Effector CD4-positive, alpha-beta T cell (primary cell): ENCODE data around the gene VPS13C.

Experiments
- DNase-seq: peaks from one replicate; pipeline ENCODE4 v3.0.0-alpha.2; 2020

Gene VPS13C

GRCh38 chr15:61936528-61937195, 123.6 kb downstream of the VPS13C start:
- no peak for DNase-seq

DNA sequence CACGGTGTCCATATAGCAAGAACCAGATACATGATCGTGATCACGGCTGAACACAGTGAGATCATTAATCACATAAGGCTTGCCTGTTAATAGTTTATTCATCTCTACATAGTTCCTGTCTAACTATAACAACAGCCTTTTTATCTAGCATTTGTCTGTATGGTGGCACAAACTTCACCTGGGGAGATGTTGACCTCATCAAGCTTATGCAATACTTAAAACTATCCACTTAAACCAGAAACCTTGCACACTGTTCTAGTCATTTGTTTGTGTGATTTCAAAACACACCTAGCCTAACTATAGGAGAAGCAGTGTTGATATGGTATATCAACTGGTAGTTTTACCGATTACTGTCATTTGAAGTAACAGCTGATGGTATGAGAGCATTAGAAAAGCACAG, 124.8 kb downstream of the VPS13C start:
- no peak for DNase-seq

GRCh38 chr15:61929452-61929851, 130.8 kb downstream of the VPS13C start:
- no peak for DNase-seq

GRCh38 chr15:61923173-61923572, 137.1 kb downstream of the VPS13C start:
- no peak for DNase-seq

DNA sequence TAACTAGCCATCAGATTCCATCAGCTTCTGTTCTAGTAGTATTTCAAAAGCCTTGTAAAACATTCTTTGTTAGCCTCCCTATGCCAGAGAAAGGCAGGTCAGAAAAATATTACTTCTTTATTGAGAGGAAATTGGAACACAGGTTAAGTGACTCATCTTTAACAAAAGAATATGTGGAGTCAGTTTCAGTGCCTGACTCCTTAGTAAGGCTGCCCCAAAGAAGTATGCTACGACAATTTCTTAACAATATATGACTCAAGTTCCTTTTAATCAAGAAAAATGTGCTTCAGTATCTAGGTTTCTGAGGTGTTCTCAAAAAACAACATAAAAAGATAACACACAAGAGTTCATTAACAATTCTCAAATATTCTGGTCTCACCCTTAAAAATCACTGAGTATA, 139.2 kb downstream of the VPS13C start:
- no peak for DNase-seq

GRCh38 chr15:61917457-61917856, 142.8 kb downstream of the VPS13C start:
- DNase-seq = no peak

GRCh38 chr15:61916104-61916503, 144.1 kb downstream of the VPS13C start:
- no peak for DNase-seq

DNA sequence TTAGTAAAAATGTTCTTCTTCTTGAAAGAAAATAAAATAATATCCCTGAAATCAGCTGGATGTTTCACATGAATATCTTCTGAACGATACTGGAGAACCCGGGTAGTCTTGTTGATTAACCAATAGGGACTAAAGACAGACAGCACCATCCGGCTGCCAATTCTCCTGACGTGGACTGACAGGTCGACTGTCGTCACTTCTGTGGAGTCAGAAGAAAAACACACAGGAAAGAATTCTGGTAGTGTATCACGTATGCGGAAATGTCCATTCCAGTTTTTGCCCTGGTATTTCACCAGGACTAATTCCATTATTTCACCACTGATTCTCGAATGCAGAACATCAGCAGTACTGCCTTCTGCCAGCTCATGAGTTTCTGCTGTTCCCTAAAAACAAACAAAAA, 144.6 kb downstream of the VPS13C start:
- no peak for DNase-seq

- no peak for DNase-seq
Measured at GRCh38 chr15:61910839-61911369, 149.3 kb downstream of the VPS13C start.

DNA sequence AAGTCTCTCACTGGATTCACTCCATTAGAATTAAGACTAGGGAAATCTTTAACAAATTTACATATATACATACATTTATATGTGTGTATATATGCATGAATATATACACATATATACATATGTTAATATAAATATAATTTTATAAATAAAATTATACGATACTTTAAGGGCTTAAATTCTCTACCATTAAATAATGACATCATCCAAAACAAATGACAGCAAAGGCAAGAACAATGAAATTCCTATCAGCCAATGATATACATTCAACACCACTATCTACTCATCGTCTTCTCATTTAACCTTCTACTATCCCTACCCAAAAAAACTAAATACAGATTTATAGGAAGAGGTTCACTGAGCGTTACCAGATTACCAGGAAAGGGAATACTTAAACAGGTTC, 152.0 kb downstream of the VPS13C start:
- no peak for DNase-seq

DNA sequence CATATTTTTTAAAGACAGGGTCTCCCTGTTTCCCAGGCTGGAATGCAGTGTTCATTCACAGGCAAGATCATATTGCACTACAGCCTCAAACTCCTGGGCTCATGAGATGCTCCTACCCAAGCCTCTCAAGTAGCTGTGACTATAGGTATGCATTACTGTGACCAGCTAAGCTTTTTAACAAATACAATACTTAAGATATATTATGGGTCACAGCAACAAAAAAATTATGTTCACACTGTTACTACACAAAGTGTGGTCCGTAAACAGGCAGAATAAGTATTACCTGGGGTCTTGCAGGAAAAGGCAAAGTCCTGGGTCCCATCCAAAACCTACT, 152.5 kb downstream of the VPS13C start:
- DNase-seq = no peak

DNA sequence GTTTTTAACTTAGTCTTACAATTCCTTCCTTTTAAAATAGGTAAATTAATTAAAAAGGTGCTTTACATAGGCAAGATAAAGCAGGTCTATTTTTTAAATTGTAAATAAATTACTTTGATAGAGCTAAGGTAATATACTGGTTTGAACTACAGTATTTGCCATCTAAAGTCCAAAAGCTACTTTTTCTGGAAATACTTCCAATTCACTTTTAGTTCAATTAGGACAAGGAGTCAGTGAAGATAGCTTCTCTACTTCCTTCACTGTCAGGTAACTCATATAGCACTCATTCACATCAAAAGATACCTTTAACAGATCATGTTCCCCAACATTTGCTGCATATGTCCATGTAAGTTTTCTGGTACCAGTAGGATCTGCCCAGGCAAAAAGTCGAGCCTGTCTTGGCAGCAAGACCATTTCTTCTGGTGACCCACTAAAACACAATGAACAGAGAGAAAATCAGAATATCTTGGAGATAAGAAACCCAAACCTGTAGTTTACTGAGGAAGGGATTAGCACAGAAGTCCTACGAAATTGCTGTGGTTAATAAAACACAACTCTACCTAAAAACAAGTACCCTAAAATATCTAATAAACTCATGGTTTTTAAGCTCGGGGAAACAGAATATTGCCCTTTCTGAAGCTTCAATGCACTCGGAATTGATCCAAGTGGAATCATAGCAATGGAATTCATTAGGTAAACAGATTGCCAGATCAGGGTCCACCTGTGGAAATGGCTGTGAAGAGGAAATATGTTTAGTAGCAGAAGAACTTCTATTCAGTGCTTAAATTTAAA, 153.1 kb downstream of the VPS13C start:
- DNase-seq = no peak

DNA sequence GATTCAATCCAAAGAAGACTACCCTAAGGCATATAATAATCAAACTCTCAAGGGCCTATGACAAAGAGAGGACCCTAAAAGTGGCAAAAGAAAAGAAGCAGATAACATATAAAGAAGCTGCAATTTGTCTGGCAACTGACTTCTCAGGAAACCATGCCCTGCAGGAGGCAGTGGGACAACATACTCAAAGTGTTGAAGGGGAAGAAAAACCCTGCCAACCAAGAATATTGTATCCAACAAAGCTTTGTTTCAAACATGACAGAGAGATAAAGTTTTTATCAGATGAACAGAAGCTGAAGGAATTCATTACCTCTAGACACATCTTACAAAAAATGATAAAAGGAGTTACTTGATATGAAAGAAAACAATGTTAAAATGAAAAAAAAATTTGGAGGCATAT, 167.1 kb downstream of the VPS13C start:
- DNase-seq = no peak

DNA sequence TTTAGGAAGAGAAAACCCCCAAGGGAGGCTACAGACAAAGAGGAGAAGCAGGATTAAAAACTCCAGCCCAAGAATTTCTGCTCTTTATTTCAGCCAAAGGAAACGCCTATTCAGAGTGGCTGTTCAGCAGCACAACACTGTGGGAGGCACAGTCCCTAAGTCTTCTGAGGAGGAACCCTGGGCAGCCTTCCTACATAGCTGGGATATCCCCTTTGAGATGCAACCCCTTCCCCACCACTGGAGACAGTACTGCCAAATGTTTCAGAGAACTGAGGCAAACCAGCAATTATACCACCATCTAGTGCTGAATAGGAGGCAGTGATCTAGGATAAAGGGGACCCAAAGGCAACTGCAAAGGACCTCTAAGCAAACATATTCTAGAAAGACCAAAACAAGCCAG, 168.1 kb downstream of the VPS13C start:
- DNase-seq = no peak

- no peak for DNase-seq
Measured at GRCh38 chr15:61890106-61890505, 170.1 kb downstream of the VPS13C start.

DNA sequence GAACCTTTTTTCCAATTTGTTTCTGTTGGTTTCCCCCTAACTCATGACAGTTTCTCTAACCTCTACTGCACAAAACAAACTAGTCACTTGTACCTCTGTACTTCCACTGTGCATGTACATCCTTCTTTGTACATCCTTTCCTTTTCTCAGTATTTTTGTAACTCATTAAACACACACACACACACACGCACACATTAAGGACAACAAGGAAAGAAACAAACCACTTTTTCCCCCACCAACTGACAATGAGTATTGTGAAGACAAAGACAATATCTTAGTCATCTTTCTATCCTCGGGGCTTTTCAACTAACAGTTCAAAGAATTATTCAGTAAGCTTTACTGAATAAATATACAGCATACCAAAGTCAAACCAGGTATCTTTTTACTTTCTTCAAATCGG, 170.5 kb downstream of the VPS13C start:
- DNase-seq = no peak

GRCh38 chr15:61888074-61888780, 172.0 kb downstream of the VPS13C start:
- no peak for DNase-seq

DNA sequence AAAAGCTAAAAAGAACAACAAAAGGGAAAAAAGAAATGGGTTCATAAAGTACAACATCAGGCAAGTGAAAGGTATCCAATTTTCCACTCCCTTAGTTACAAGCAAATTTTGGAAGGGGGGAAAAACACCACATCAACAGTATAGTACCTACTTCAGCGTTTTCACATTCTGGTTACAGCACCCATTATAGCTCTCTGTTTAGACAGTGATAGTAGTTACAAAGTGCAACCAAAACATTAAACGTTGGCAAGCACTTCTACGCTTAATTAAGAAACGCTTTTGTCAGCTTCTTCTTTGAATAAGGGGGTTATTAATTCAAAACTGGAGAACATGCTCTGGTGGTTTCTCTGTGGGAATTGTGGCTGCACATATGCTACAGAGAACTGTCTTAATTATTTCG, 180.2 kb downstream of the VPS13C start:
- DNase-seq = no peak

GRCh38 chr15:61879219-61879618, 181.0 kb downstream of the VPS13C start:
- no peak for DNase-seq

DNA sequence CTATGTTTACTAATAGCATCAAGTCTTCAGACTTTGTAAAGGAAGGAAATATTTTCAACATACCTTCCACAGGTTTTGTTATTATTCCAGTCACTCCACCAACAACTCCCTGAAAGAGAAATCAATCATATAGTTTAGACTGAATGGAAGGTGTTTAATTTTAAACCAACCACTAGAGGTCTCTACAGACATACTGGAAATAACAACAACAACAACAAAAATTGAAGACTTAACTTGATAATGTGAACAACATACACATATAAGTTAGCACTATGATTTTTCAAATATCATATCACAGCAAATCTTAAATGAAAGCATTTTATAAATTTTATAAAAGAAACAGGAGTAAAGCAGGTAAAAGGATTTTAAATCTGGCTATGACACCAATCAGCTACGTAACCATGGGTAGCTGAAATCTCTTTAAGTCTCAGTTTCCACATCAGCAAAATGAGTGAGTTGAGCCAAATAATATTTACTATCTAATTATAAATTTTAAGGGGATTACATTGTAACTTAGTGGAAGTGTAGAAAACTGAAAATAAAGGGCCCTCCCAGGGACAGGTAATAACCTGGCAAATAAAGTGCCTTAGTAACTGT, 188.2 kb downstream of the VPS13C start:
- no peak for DNase-seq

GRCh38 chr15:61869656-61870055, 190.6 kb downstream of the VPS13C start:
- no peak for DNase-seq

DNA sequence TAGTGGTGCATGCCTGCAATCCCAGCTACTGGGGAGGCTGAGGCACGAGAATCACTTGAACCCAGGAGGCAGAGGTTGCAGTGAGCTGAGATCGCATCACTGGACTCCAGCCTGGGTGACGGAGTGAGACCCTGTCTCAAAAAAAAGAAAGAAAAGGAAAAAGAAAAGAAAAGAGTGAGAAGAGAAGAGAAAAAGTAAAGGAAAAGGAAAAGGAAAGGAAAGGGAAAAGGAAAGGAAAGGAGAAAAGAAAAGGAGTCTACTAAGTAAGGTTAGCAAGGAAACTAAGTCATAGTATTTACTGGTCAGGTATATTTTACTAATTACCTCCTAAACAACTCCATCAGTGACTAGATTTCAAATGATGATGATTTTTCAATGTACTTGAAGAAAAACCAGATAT, 198.3 kb downstream of the VPS13C start:
- DNase-seq = no peak

GRCh38 chr15:61857169-61857829, 202.9 kb downstream of the VPS13C start:
- DNase-seq = no peak
